GM18508 (cell line): ENCODE data around the gene PTPRG.

Source experiments
- ATAC-seq: cut with Tn5 transposase; IDR thresholded peaks from one replicate; pipeline ENCODE4 v1.9.1; 2021; ENCODE audit warnings: moderate number of reproducible peaks; ENCODE audit not compliant: insufficient read depth, unreplicated experiment

PTPRG gene

DNA sequence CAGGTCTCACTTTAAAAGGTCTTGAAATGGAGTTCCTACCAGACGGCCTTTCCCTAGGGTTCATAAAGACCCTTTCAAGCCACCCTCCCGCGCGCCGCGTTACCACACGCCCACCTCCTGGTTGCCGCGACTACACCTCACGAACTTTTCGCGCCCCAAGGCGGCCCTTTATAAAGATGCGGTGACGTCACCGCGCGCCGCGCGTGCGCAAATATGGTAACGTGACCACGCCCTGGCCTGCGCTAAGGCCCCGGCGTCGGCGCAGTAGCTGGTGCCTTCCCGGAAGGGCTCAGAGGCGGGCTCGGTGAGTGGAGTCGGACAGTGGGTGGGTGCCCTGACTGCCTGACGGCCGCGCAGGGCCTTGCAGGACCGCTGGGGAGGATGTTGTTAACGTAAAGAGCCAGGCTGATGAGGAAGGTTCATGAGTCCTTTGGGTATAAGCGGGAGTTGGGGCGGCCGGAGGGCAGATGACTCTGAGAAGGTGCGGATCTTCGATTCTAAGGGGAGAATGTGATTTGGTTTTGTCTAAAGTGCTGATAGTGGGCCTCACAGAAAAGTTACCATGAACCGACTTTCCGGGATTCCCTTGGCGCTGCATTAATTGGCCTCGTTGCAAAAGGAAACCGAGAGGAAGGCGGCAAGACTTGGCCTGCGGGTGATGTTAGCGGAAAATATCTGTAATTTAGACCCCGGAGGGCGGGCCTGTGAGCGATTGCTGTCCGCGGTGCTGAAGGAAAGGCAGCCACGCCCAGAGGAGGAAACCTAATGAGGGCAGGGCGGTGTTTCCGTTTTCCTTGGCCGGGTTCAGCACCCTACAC is 757.6 kb downstream of the PTPRG start:
- peak; percentile 74 for ATAC-seq

- no peak for ATAC-seq
Measured at GRCh38 chr3:62319570-62320243, 758.3 kb downstream of the PTPRG start.

DNA sequence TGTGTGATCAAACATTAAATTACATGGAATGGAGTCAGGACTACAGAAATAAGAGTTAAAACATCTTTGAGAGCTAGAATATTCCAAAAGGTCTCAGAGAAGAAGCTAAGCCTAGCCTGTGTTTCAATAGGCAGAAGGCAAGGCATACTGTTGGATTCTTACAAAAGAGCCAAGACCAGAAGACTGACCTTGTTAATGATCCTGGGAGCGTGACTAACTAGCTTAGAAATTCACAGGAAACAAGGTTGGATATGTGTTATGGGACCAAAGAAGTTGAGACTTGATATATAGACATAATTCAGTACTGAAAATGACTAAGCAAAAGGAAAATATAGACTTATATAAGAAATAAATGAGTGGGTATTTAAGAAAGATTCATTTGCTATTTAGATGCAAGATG is 761.9 kb downstream of the PTPRG start:
- ATAC-seq, result no peak

DNA sequence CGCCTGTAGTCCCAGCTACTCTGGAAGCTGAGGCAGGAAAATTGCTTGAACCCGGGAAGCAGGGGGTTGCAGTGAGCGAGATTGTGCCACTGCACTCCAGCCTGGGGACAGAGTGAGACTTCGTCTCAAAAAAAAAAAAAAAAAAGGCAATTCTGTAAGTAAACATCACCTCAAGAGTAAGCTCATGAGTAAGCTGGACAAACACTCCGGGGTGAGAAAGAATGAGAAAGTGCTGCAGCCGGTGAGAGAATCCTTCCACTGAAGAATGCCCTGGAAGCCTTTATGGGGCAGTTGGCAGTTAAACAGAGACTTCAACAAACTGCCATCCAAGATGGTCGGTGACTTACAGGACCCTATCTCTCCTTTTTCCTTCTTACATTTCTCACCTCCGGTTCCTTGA is 764.5 kb downstream of the PTPRG start:
- ATAC-seq, result no peak

- no peak for ATAC-seq
Measured at GRCh38 chr3:62329971-62330370, 768.6 kb downstream of the PTPRG start.

GRCh38 chr3:62332017-62332416 is 770.6 kb downstream of the PTPRG start:
- no peak for ATAC-seq

- ATAC-seq, result no peak
Measured at GRCh38 chr3:62332835-62333244, 771.5 kb downstream of the PTPRG start.

DNA sequence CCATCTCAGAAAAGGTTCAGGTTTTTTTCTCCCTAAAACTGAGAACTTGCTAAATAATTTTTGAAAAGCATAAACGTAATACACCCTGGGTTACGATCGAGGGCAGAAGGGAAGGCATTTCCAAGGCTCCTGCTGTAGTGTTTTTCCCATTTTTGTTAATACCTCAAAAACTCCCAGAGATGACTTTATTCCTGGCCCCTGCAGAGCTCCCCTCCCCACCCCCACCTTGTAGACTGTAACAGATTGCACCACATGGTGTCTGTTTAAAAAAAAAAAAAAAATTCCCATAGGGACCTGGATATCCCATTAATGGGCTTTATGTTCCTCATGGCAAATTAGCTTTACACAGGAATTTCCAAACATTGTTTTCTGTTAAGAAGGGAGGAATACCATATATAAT is 773.8 kb downstream of the PTPRG start:
- ATAC-seq, result no peak

DNA sequence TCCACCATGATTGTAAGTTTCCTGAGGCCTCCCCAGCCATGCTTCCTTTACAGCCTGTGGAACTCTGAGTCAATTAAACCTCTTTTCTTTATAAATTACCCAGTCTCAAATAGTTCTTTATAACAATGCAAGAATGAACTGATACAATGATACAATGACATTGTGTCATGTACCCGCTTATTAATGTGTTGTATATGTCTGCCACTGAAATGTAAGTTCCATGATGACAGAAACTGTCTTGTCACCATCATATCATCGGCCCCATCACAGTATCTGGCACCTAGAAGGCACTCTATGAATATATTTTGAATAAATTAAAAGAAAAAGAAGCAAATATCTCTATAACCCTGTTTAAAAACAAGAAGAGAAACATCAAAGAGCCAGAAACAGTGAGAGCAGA is 782.4 kb downstream of the PTPRG start:
- no peak for ATAC-seq
